Posterior cingulate gyrus (tissue), 11 donors: Measurements from ENCODE around the gene MCM9.

Experiments
- DNase-seq, 10 donors: peaks; one replicate each; pipeline versions ENCODE4 v3.0.0 to v3.0.0-alpha.2; 2020 to 2021; ENCODE audit warnings: mixed read lengths in 3 of 10
- intact Hi-C: fragments of 100-400 bp; cut with DNase I; formaldehyde crosslinking; loops from one replicate; pipeline ENCODE4 v1.15.1; 2023

Gene MCM9

DNA sequence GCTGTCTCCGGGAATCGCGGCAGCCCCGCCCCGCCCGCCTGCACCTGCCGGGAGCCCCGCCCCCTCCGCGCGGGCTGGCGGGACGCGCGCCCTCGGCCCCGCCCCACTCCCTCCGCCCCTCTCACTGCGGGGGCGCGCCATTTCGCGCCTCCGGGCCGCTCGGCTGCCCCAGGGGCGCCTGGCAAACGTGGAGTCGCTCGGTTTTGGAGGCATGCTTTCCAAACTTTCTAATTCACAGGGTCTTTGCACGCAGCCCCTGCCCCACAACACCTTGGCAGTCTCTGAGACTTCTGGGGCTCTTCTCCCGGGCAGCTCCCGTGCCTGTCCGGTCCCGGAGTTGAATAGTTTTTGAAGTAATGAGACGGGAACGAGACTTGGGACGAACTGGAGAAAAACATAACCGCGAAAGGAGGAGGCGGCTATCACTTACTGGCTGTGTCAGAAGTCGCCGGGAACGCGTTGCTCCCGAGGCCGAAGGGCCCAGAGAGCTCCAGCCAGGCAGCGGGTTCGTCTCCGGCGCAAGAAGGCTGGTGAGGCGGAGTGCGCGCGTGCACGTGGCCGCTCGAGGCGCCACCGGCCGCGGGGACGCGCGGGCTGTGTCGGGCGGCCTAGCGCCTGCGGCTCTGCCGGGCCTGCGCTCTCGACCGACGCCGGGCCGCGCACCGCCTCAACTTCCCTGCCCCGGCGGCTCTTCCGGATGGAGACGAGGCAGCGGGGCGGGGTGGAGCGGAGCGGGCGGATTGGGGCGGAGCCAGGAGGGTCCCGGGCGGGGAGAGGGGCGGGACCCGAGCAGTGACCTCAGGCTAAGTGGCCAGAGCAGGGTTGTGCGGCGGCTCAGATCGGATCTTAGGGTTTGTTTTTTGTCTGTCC is at the start of gene MCM9:
TSS of gene MCM9 (minus strand) at position 699 of the 870 bp plus-strand sequence. CDS start 3,436 bp downstream, outside the sequence.
- peak; percentile 63 to 97 (median 76) for DNase-seq
- intact Hi-C loops = loop anchor here (1.0 kb wide), 1 partner anchor 40 kb away; the partner anchor contains the start of gene ASF1A

DNA sequence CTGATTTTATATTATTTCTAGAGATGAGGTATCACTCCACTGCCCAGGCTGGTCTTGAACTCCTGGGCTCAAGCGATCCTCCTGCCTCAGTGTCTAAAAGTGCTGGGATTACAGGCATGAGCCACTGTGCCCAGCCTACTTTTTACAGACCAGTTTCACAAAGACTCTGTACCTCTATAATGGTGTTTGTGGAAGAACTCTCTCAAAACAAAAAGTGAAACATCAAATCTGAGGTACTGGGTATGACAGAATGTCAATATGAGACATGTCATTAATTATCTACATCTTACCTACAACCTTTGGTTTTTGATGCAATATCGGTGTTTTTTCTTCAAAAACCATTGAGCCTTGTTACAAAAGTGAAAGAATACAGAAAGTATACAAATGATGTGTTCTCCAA is 49.4 kb upstream of the MCM9 start:
- intact Hi-C loops = no loop called here
- DNase-seq = no peak

DNA sequence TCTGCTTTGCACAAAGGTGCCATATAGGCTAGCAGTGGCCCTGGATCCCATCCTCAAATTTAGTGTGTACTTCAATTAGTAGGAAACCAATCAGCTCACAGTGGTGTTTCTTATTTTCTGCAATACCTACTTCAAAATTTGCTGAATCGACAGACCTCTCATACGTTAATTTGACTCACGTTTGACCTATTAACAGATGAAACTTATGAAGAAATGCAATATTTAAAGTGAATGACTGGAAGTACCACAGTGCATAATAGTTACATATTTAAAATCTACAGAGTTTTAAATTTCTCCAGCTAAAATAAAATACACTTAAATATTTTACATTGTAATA is 47.6 kb upstream of the MCM9 start:
- intact Hi-C loops = no loop called here
- no peak for DNase-seq

DNA sequence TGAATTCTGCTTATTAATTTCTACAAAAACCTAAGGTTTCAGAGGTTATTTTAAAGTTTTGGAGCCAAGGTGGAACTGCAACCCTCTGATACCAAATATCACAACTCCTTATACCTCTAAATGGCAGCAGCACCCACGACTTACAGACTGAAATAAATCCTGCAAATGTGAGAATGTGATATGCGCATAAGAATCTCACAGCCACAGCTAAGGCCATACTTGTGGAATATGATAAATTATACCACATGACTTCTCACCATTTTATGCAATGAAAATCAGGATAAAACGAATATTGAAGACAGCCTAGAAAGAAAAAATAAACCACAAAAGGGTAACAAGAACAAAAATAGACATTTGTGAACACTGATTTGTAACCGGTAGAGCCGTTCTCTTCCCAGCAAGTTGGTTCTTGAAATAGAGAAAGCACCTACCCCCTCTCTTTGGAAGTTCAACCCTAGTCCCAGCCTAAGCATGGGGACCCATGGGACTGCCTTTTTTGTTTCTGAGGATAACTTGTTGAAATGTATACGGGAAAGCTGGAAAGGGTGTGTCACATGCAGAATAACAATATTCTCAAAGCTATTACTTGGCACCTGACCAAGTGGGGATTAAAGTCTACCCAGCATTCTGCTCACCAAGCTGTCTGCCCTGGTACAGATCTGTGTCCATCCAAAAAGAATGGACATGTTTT is 47.1 kb upstream of the MCM9 start:
- intact Hi-C loops = no loop called here
- DNase-seq = no peak

DNA sequence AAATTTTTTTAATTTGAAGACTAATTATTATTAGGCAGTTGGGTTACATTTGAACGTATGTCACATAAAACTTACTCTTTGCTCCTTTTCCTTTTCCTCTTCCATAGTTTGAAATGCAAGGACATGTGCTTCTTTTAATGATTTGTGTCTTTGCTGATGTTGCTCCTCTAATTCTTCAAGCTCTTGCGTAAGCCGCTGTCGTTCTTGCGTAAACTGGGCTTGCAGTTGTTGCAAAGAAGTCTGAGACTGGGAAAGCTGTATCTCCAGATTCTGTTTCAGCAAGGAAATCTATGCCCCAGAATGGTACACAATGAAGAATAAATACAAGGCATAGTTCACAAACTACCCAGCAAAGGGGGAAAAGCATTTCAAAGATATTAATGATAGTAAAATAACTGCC is 45.1 kb upstream of the MCM9 start:
- DNase-seq = no peak
- intact Hi-C loops = no loop called here

DNA sequence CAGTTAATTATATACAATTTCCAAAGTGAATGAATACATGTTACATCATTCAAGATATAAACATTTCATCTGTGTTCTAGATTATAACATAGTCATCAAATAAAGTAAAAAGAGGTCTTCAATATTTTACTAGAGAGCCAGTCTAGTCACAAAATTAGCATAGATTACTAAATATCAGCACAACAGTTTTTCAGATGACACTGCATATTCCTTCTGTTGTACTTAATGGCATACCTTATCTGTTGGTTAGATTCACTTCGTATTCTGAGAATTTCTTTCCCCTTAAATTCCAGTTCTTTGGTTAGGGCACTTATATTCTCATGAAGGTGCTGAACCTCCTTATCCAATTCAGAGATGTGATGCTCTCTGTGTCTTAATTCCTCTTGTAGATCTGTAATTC is 39.8 kb upstream of the MCM9 start:
- intact Hi-C loops = no loop called here
- DNase-seq = no peak

DNA sequence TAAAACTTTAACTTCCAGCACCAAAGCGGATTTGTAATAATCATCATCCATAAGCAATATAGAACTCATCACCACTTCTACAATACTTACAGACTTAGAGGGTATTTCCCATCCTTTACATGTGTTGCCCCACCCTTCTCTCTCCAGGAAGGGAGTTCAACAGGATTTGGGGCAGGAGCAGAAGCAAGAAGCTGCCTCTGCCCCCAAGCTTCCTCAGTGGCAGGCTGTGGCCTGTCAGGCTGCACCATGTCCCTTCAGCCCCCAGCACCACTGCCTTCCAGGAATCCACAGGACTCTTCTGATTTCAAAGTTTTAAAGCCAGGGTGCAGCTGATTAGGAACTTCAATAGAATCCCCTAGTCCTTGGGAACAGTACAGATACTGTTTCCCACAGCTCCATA is 36.7 kb upstream of the MCM9 start:
- no peak for DNase-seq
- intact Hi-C loops = no loop called here

DNA sequence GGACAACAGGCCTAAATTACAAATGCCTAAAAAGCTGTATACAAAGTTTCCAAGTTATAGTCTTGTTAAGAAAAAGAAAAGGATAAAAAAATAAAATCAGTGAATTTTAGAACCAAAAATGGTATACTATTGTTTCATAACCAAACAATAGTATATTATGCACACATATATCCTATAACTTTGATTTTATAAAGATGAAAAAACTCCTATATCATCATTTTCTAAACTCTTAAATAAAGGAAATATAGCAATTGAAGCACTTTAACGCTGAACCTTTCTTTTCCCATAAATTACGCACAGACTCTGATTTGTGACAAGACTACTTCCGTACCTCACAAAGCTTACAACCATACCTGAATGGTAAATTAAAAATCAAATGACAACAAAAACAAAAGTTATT is 35.9 kb upstream of the MCM9 start:
- intact Hi-C loops = no loop called here

DNA sequence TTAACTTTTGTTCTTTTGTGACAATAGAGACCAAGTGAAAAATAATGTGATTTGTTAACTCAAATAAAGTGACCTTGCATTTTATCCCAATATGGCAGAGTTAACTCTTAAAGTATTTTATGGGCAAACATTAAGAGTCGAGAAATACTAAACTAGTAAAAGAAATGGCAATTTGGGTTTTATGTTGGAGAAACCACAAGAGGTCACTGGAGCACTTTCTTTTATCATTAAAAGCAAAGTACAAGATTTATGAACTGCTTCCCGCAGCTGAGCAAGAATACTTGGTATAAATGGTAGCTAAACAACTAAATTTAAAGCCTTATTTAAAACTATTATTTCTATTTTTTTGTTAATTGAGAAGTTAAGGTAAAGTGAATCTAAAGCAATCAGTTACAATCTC is 33.5 kb upstream of the MCM9 start:
- DNase-seq = no peak
- intact Hi-C loops = loop anchor here (1.0 kb wide), 1 partner anchor 142 kb away; no protein-coding TSS in a partner anchor

More for the DNA sequence above, 35.9 kb upstream of the MCM9 start:
- no peak for DNase-seq

DNA sequence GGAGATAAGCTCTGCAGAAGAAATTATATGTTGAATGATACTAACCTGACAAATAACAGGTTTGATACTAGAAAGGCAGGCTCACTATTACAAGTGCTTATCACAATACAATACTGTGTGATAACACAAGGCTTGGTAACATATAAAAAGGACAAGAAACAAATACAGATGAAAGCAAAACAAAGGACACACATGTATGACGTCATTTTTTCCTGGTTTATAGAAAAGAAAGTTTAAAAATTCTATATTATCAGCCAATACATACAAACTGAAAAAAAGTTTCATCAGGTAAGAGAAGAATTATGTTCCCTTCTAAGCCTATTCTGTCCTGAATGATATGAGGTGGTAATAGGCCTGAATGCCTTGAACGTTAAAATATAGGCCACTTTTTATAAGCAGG is 32.3 kb upstream of the MCM9 start:
- no peak for DNase-seq
- intact Hi-C loops = no loop called here

DNA sequence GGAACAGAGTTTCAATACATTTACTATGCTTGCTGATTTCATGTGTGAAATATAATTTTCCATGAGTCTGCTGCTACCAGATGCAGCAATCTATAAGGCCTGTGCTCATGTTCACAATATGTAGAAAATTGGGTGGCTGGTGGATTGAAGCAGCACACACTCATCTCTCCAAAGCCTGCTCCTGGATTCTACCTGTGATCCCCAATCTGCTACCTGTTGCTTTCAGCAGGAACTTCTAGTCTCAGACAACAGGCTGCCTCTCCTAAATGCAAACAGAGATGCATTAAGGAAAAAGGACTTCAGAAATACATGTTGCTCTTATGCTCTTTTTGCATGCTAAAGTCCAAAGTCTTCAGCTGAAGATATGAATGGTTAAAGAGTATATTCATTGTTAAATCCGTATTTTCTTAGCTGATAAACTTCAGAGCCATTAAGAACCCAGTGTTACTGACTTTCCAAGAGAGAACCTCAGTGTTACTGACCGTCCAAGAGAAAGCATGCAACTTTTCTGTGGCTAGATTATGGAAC is 30.9 kb upstream of the MCM9 start:
- DNase-seq = no peak
- intact Hi-C loops = no loop called here

DNA sequence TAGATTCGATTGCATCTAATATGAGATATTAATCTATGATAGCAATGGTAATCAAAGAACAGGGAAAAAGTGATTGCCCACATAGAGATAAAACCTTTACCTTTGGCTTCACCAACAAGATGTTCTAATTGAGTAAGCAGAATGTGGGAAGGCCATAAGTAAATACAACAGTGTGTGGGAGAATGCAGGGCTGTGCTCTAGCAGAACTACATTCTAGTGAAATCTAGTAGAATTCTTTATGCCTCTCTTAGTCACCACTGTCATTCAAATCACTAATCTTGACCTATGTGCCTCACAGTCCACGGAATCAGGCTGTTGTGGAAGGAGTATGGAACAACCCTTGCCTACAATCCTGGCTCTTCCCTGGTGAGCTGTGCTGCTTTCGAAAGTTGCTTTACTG is 30.4 kb upstream of the MCM9 start:
- no peak for DNase-seq
- intact Hi-C loops = no loop called here

DNA sequence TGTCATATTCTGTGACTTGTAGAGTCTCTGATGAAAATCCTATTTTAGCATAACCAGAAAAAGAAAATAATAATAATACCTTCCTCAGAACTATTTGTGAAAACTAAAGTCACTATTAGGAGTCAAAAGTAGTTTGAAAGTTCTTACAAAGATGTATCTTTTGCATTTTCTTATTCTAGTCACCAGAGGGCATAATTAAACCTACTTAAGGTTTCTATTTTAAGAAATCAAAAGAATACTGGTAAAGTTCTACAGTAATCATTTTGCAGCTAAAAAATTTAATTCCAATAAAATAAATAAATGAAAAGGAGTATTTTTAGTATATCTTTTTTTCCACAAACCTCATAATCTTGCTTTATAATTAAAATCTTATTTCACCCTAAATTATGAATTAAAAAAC is 28.0 kb upstream of the MCM9 start:
- intact Hi-C loops = no loop called here
- DNase-seq = no peak

DNA sequence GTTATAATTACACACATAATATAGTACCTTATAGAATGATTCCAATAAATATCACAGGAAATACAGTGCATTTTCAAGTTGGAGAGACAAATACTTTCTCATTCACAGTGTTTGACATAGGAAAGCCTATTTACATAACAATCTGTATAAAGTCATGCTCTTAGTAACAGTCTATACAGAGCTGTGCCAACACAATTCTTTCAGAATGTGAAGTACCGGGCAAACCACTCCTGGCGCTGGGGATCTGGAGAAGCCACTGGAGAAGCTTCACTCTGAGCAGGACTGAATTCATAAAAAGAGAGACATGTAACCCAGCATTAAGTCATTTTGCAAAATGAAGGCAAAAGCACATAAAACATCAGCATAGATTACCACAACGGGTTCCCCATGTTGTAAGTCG is 24.9 kb upstream of the MCM9 start:
- DNase-seq = no peak
- intact Hi-C loops = no loop called here

DNA sequence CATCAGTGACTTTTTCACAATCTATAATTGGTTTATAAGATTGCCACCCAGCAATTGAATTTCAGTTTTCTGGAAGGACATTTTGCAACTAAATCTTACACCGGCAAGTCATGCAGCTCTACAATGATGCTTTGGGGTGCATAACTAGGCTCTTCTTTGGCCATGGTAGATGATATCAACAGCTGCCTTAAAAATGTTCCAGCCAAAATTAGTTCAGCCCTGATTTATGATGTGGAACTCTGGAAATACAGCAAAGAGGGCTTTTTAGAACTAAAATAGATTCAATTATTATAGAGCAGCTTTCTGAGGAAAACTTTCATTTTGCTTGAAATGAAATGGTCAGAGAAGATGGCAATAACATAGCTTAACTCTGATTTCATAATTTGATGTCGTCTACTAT is 18.4 kb upstream of the MCM9 start:
- intact Hi-C loops = no loop called here
- no peak for DNase-seq

DNA sequence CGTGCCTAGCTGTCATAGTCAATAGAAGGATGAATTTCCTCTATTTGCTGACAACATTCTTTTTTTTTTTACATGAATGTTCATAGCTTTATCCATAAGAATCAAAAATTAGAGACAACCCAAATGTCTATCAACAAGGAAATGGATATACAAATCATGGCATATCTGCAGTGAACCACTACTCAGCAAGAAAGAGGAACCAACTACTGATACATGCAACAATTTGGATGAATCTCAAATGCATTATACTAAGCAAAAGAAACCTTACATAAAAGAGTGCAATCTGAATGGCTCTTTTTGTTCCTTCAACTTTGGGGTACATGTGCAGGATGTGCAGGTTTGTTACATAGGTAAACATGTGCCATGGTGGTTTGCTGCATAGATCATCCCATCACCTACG is 17.7 kb upstream of the MCM9 start:
- no peak for DNase-seq
- intact Hi-C loops = no loop called here

DNA sequence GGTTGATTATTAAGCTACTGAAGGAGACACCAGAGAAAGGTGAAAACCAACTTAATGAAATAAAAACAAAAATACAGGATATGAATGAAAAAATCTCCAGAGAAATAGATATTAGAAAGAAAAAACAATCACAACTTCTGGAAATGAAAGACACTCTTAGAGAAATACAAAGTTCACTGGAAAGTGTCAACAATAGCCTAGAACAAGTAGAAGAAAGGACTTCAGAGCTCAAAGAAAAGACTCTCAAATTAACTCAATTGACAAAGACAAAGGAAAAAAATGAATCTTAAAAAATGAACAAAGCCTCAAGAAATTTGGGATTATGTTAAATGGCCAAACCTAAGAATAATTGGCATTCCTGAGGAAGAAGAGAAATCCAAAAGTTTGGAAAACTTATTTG is 10.3 kb upstream of the MCM9 start:
- intact Hi-C loops = no loop called here
- no peak for DNase-seq

DNA sequence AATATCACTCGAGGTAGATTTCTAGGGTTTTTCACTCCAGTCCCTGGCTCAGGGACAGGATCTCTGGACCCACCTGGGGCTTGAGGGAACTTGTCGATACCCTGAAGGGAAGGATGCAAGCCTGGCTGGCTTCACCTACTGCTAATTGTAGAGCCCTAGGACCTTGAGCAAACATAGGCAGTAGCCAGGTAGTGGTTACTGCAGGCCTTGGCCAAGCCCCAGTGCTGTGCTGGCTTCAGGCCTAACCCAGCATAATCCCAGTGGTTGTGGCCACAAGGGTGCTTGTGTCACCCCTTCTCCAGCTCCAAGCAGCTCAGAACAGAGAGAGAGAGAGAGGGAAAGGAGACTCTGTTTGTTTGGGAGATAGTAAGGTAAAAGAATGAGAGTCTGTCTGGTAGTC is 5.8 kb upstream of the MCM9 start:
- DNase-seq = peak in 1 of 10 donors; percentile 70
- intact Hi-C loops = no loop called here

DNA sequence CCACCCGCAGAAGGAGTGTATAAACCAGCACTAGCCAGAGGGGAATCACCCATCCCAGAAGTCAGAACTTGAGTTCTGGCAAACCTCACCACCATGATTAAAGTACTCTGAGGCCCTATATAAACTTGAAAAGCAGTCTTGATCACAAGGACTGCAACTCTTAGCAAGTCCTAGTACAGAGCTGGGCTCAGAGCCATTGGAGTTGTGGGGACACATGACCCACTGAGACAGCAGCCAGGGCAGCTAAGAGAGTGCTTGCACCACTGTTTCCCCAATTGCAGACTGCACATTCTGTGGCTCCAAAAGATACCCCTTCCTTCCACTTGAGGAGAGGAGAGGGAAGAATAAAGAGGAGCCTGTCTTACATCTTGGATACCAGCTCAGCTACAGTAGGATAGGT is 4.7 kb upstream of the MCM9 start:
- intact Hi-C loops = no loop called here
- DNase-seq = peak in 2 of 10 donors; percentile 69 to 73

DNA sequence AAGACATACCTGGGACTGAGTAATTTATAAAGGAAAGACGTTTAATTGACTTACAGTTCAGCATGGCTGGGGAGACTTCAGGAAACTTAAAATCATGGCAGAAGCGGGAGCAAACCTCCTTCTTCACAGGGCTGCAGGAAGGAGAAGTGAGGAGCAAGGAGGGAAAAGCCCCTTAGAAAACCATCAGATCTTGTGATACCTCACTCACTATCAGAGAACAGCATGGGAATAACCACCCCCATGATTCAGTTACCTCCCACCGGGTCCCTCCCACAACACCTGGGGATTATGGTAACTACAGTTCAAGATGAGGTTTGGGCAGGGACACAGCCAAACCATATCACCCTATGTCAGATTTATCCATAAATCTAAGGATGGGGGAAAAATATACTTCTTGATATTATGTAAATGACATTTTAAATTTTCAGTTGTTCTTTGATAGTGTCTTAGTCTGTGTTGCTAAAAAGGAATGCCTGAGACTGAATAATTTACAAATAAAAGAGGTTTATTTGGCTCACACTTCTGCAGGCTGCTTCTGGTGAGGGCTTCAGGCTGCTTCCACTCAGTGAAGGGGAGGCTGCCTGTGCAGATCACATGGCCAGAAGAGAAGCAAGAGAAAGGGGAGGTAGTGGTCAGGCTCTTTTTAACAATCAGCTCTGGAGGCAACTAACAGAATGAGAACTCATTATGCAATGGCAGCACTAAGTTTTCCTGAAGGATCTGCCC is 1.2 kb upstream of the MCM9 start:
- intact Hi-C loops = no loop called here
- DNase-seq = no peak

DNA sequence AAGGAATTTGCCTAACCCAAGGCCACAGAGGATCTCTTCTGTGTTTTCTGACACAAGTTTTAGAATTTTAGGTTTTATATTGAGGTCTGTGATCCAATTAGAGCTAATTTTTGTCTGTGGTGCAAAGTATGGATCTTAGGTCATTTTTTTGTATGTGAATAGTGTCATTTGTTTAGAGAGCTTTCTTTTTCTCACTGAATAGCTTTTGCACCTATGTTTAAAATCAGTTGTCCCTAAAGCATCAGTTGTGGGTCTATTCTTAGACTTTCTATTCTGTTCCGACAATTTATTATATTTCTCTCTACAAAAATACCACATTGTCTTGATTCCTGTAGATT is 341 bp upstream of the MCM9 start:
- DNase-seq = no peak
- intact Hi-C loops = no loop called here
